Measurements from ENCODE around the gene GAS6. TPM values are rescaled to one million over a fixed set of nuclear protein-coding genes. Genes with fewer than 3 reads are reported as not detected.

The GAS6 gene
- total and polyA plus RNA-seq, 9 donors: 35.7 to 53.9 (median 42.6) TPM

- no peak overlapping the region for H3K4me3 ChIP-seq (ENCODE audit: low read length)
- no peak overlapping the region for H3K27ac ChIP-seq (ENCODE audit: low read length)
- H3K27me3 ChIP-seq (ENCODE audit: control insufficient read depth, insufficient read depth, low read length): no peaks in the 10 kb centered on the region
- WGBS (ENCODE audit: insufficient coverage): 31% methylated on average over 3 of the region's 8 CpGs
- no peak for DNase-seq
- peaks cover 28% of the 10 kb centered on the region for H3K4me1 ChIP-seq (ENCODE audit: control insufficient read depth, insufficient read depth, low read length)
- no peaks in the 10 kb centered on the region for H3K9me3 ChIP-seq (replicated peaks; ENCODE audit: control insufficient read depth, low read depth, low read length)
- H3K36me3 ChIP-seq (ENCODE audit: control insufficient read depth, insufficient read depth, low read length): no peaks in the 10 kb centered on the region
These were observed 18.4 kb upstream of the GAS6 start for GRCh38 chr13:113882267-113882630.

DNA sequence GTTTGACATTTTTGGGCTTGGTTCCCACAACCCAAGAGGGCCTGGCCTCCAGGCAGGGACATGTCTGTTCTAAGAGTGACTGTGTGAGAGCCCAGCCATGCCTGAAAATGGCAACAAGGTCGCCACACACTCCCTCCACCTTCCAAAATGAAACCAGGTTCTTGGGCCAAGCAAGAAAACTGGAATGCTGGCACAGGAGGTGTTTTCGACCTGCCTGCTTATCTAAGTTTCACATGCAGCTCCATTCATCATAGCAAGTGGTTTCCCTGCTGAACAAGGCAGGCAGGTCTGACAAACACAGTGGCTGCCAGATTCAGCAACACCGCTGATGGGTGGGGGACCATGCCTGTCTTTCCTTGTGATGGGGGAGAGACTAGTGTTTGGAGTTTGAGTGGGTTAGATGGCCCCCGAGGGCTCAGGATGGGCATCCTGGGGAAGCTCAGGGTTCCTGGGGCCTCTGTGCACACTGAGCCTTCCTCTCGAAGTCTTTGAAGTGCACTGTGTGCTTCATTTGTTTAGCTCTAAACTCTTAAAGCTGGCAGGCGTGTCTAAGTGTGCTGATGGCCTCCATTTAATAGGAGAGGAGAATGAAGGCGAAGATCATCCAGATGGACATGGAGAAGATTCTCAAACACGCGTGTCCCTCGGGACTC is 17.9 kb upstream of the GAS6 start:
- H3K27ac ChIP-seq (ENCODE audit: low read length): no peak overlapping the region
- peaks cover 28% of the 10 kb centered on the region for H3K4me1 ChIP-seq (ENCODE audit: control insufficient read depth, insufficient read depth, low read length)
- no peaks in the 10 kb centered on the region for H3K36me3 ChIP-seq (ENCODE audit: control insufficient read depth, insufficient read depth, low read length)
- H3K9me3 ChIP-seq (replicated peaks; ENCODE audit: control insufficient read depth, low read depth, low read length): no peaks in the 10 kb centered on the region
- no peaks in the 10 kb centered on the region for H3K27me3 ChIP-seq (ENCODE audit: control insufficient read depth, insufficient read depth, low read length)
- WGBS (ENCODE audit: insufficient coverage): 53% methylated on average over 7 of the region's 10 CpGs
- DNase-seq: no peak
- no peak overlapping the region for H3K4me3 ChIP-seq (ENCODE audit: low read length)

- Histone ChIP-seq H3K27ac (ENCODE audit: low read length) (no peak overlapping the region), H3K4me3 (ENCODE audit: low read length) (no peak overlapping the region), H3K36me3 (ENCODE audit: control insufficient read depth, insufficient read depth, low read length) (no peaks in the 10 kb centered on the region), H3K27me3 (ENCODE audit: control insufficient read depth, insufficient read depth, low read length) (no peaks in the 10 kb centered on the region), H3K9me3 (replicated peaks; ENCODE audit: control insufficient read depth, low read depth, low read length) (no peaks in the 10 kb centered on the region), H3K4me1 (ENCODE audit: control insufficient read depth, insufficient read depth, low read length) (peaks cover 28% of the 10 kb centered on the region)
- DNase-seq: no peak
- WGBS (ENCODE audit: insufficient coverage): 69% methylated on average over 8 of the region's 17 CpGs
These were observed 17.1 kb upstream of the GAS6 start for GRCh38 chr13:113880651-113881611.

DNA sequence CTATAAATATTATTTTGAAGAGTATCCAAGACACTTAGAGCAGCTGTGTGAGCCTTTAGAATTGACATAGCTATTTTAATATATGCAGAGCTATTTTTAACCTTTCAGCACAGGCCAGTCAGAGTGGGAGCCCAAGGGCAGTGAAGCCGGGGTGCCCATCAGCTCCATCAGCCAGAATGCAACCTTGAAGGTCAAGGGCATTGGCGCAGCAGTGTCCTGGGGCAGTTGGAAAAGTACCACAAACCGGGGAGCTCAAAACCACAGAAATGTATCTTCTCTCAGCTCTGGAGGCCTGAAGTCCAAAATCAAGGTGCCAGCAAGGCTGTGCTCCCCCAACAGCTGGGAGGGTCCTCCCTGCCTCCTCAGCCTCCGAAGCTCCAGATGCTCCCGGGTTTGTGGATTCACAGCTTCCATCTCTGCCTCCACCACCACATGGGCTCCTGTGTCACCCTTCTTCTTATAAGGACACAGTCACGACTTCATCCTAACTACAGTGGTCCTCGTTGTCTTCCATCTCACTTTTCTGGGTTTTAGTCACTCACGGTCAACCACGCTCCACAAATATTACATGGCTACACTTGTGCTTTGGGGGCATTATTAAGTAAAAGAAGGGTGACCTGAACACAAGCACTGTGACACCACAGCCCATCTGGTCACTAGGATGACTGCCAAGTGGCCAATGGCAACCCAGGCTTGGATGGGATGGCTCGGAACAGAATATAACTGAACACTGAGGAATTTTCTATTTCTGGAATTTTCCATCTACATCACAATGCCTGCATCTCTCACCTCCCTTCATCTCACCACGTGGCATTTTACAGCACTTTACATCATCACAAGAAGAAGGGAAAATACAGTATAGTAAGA is 15.9 kb upstream of the GAS6 start:
- peak; percentile 39 for DNase-seq
- WGBS (ENCODE audit: insufficient coverage): 85% methylated on average over 6 of the region's 11 CpGs
- peaks cover 39% of the 10 kb centered on the region for H3K4me1 ChIP-seq (ENCODE audit: control insufficient read depth, insufficient read depth, low read length)
- no peaks in the 10 kb centered on the region for H3K9me3 ChIP-seq (replicated peaks; ENCODE audit: control insufficient read depth, low read depth, low read length)
- no peak overlapping the region for H3K4me3 ChIP-seq (ENCODE audit: low read length)
- H3K27me3 ChIP-seq (ENCODE audit: control insufficient read depth, insufficient read depth, low read length): no peaks in the 10 kb centered on the region
- peak overlapping the region; percentile 39 for H3K27ac ChIP-seq (ENCODE audit: low read length)
- no peaks in the 10 kb centered on the region for H3K36me3 ChIP-seq (ENCODE audit: control insufficient read depth, insufficient read depth, low read length)

DNA sequence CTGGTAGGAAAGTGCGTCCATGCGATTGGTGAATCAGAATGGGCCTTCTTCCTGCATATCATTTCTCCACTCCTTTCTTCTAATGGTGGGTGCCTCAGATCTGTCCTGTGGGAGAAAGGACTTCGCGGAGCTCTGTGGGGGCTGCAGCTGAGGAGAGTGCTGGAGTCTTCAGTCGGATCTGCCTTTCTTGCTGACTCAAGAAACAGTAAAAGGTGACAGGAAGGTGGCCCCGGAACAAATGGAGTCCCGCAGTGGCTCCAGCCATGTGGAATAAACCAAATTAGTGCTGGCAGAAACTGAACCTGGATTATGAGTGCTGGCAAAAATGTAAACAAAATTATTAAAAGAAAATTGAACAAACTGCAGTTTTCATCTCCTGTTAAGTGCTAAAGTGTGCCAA is 15.1 kb upstream of the GAS6 start:
- Histone ChIP-seq H3K36me3 (ENCODE audit: control insufficient read depth, insufficient read depth, low read length) (no peaks in the 10 kb centered on the region), H3K4me1 (ENCODE audit: control insufficient read depth, insufficient read depth, low read length) (peaks cover 39% of the 10 kb centered on the region), H3K4me3 (ENCODE audit: low read length) (no peak overlapping the region), H3K27ac (ENCODE audit: low read length) (peak overlapping the region; percentile 39), H3K27me3 (ENCODE audit: control insufficient read depth, insufficient read depth, low read length) (no peaks in the 10 kb centered on the region), H3K9me3 (replicated peaks; ENCODE audit: control insufficient read depth, low read depth, low read length) (no peaks in the 10 kb centered on the region)
- no peak for DNase-seq
- whole genome bisulfite sequencing (ENCODE audit: insufficient coverage): 60% methylated on average over 4 of the region's 7 CpGs

DNA sequence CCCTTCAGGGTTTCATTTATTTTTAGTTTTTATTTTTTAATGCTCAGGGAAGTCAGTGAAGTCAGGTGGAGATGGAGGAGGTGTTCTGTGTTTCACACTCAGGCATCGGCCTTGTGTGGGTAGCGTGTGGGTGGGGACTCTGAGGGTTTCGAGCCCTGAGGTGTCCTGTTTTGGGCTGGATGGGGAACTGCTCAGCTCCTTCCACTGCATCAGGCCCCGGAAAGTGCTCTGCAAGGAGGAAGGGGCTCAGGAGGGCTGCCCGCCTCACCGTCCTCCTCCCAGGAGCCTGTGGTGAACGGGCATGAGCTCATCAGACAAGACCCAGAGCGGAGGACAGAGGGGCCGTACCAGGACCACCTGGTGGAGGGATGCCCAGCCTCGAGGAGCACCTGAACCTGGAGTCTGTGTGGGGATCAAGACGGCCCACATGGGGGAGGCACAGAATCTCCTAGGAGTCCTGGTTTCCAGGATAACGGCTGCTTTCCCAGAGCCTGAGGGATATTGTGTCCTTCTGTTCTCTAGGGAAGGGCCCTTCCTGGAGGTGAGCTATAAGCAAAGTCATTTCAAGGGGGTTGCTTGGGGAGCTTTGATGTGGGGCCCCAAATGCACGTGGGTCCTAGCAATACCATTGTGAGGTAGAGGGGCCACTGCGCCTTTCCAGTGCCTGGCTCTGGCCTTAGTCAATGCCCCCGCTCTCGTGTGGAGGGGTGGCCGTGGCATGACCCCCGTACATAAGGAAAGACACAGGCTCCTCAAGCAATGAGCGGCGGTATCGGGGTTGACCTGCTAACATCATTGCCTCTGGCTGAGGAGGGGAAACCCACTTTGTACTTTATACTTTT is 13.5 kb upstream of the GAS6 start:
- no peak overlapping the region for H3K4me3 ChIP-seq (ENCODE audit: low read length)
- H3K27ac ChIP-seq (ENCODE audit: low read length): no peak overlapping the region
- peaks cover 4% of the 10 kb centered on the region for H3K27me3 ChIP-seq (ENCODE audit: control insufficient read depth, insufficient read depth, low read length)
- no peaks in the 10 kb centered on the region for H3K9me3 ChIP-seq (replicated peaks; ENCODE audit: control insufficient read depth, low read depth, low read length)
- WGBS (ENCODE audit: insufficient coverage): 92% methylated on average over 20 of the region's 21 CpGs
- peaks cover 39% of the 10 kb centered on the region for H3K4me1 ChIP-seq (ENCODE audit: control insufficient read depth, insufficient read depth, low read length)
- DNase-seq: no peak
- H3K36me3 ChIP-seq (ENCODE audit: control insufficient read depth, insufficient read depth, low read length): no peaks in the 10 kb centered on the region

GRCh38 chr13:113876346-113877148 is 12.7 kb upstream of the GAS6 start:
- Histone ChIP-seq H3K27ac (ENCODE audit: low read length) (no peak overlapping the region), H3K27me3 (ENCODE audit: control insufficient read depth, insufficient read depth, low read length) (peaks cover 4% of the 10 kb centered on the region), H3K4me3 (ENCODE audit: low read length) (no peak overlapping the region), H3K4me1 (ENCODE audit: control insufficient read depth, insufficient read depth, low read length) (peaks cover 33% of the 10 kb centered on the region), H3K36me3 (ENCODE audit: control insufficient read depth, insufficient read depth, low read length) (no peaks in the 10 kb centered on the region), H3K9me3 (replicated peaks; ENCODE audit: control insufficient read depth, low read depth, low read length) (no peaks in the 10 kb centered on the region)
- DNase-seq: no peak
- 96% methylated on average over 9 of the region's 18 CpGs for WGBS (ENCODE audit: insufficient coverage)

GRCh38 chr13:113875837-113876281 is 12.0 kb upstream of the GAS6 start:
- Histone ChIP-seq H3K9me3 (replicated peaks; ENCODE audit: control insufficient read depth, low read depth, low read length) (no peaks in the 10 kb centered on the region), H3K27ac (ENCODE audit: low read length) (no peak overlapping the region), H3K36me3 (ENCODE audit: control insufficient read depth, insufficient read depth, low read length) (no peaks in the 10 kb centered on the region), H3K4me3 (ENCODE audit: low read length) (no peak overlapping the region), H3K4me1 (ENCODE audit: control insufficient read depth, insufficient read depth, low read length) (peaks cover 27% of the 10 kb centered on the region), H3K27me3 (ENCODE audit: control insufficient read depth, insufficient read depth, low read length) (peaks cover 4% of the 10 kb centered on the region)
- DNase-seq: peak; percentile 46
- 51% methylated on average over 8 of the region's 11 CpGs for WGBS (ENCODE audit: insufficient coverage)

GRCh38 chr13:113875429-113875815 is 11.5 kb upstream of the GAS6 start:
- Histone ChIP-seq H3K4me3 (ENCODE audit: low read length) (no peak overlapping the region), H3K4me1 (ENCODE audit: control insufficient read depth, insufficient read depth, low read length) (peaks cover 24% of the 10 kb centered on the region), H3K27ac (ENCODE audit: low read length) (no peak overlapping the region), H3K27me3 (ENCODE audit: control insufficient read depth, insufficient read depth, low read length) (peaks cover 5% of the 10 kb centered on the region), H3K9me3 (replicated peaks; ENCODE audit: control insufficient read depth, low read depth, low read length) (no peaks in the 10 kb centered on the region), H3K36me3 (ENCODE audit: control insufficient read depth, insufficient read depth, low read length) (no peaks in the 10 kb centered on the region)
- no peak for DNase-seq
- WGBS (ENCODE audit: insufficient coverage): 83% methylated on average over 8 of the region's 8 CpGs

Data from muscle of leg (tissue), 11 donors.